ENCODE data around the gene AFDN. TPM values are rescaled to one million over a fixed set of nuclear protein-coding genes. Genes with fewer than 3 reads are reported as not detected.
A peak's percentile ranks its signal among the peaks of the same experiment; 100 is the strongest.

The AFDN gene
- total RNA-seq, 1 donor from 2014 or later, result 102 TPM

DNA sequence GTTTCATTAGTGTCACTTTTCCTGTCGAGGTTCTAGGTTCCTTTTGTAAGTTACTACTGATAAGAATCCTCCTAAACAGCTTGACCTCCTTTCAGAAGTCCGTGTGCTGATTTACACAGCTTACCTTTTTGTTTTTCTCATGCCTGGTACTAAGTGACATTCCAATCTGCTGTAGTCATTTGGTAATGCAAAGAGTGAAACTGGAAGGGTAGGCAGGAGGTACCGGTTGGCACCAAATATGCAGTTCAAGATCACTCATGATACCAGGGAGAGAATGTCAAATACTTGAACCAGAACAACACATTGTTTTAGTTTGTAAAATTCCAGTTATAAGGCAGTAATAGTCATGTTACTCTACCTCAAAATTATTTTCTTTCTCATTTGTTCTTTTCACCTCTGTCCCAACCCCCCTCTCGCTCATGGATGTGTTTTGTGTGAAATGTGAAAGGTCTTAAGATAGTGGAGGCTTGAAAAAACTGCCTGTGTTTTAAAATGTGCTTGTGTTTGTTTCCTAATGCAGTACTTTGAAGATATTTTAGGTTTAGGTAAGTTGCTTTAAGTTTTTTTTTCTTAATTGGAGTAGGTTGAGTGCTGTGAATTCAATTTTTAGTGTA is 23.2 kb downstream of the AFDN start:
- Mint-ChIP-seq H3K4me1 (ENCODE audit: low read depth, unreplicated experiment) (peaks cover 46% of the 10 kb centered on the region), H3K27me3 (ENCODE audit: low read depth, unreplicated experiment) (no peaks in the 10 kb centered on the region), H3K27ac (ENCODE audit: unreplicated experiment) (peak overlapping the region; percentile 77), H3K36me3 (ENCODE audit: low read depth, unreplicated experiment) (no peaks in the 10 kb centered on the region), H3K9me3 (ENCODE audit: unreplicated experiment) (no peaks in the 10 kb centered on the region), H3K4me3 (ENCODE audit: unreplicated experiment) (peak overlapping the region; percentile 36)
- peaks cover 73% of the 10 kb centered on the region for H3K79me2 ChIP-seq (ENCODE audit: insufficient read depth, low read length)
- DNase-seq (ENCODE audit: low read depth) (peak; percentile 24), FAIRE-seq (peak; percentile 81)
- peaks cover 16% of the 10 kb centered on the region for H4K20me1 ChIP-seq (ENCODE audit: insufficient read depth, low read length)
- H3K4me1 ChIP-seq (ENCODE audit: insufficient read depth, low read length), result peaks cover 7% of the 10 kb centered on the region
- H3K4me3 ChIP-seq (ENCODE audit: insufficient read depth, low read depth, low read length), result no peak overlapping the region
- TF ChIP-seq EZH2 (IDR thresholded peaks at IDR 0.05; ENCODE audit: insufficient read depth, low read length), result no peak
- TF ChIP-seq, protein P1, sequence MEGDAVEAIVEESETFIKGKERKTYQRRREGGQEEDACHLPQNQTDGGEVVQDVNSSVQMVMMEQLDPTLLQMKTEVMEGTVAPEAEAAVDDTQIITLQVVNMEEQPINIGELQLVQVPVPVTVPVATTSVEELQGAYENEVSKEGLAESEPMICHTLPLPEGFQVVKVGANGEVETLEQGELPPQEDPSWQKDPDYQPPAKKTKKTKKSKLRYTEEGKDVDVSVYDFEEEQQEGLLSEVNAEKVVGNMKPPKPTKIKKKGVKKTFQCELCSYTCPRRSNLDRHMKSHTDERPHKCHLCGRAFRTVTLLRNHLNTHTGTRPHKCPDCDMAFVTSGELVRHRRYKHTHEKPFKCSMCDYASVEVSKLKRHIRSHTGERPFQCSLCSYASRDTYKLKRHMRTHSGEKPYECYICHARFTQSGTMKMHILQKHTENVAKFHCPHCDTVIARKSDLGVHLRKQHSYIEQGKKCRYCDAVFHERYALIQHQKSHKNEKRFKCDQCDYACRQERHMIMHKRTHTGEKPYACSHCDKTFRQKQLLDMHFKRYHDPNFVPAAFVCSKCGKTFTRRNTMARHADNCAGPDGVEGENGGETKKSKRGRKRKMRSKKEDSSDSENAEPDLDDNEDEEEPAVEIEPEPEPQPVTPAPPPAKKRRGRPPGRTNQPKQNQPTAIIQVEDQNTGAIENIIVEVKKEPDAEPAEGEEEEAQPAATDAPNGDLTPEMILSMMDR (IDR thresholded peaks at IDR 0.05; ENCODE audit: insufficient read depth, low read depth, low read length), result no peak
- H3K27ac ChIP-seq (ENCODE audit: low read depth, low read length), result no peak overlapping the region
- H3K36me3 ChIP-seq (ENCODE audit: insufficient read depth, low read length), result no peaks in the 10 kb centered on the region
- H2AFZ ChIP-seq (ENCODE audit: low read depth, low read length), result no peak overlapping the region
- no peaks in the 10 kb centered on the region for H3K27me3 ChIP-seq (ENCODE audit: insufficient read depth, low read length)
- H3K9ac ChIP-seq (ENCODE audit: low read length), result no peak overlapping the region
- peak overlapping the region; percentile 49 for H3K4me2 ChIP-seq (ENCODE audit: low read length)
- no peaks in the 10 kb centered on the region for H3K9me3 ChIP-seq (ENCODE audit: insufficient read depth, low read depth, low read length)

DNA sequence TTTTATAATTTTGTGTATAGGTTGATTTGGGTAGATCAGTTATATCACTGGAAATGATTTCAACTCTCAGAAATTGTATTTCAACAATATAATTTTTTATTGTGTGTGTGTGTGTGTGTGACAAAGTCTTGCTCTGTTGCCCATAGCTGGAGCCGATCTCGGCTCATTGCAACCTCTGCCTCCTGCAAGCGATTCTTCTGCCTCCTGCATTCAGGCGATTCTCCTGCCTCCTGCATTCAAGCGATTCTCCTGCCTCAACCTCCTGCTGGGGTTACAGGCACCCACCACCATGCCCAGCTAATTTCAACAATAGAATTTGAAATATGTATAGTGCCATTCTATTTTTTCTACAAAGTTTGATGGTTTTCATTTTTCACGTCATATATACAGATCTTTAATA is 24.1 kb downstream of the AFDN start:
- Mint-ChIP-seq H3K4me3 (ENCODE audit: unreplicated experiment) (peak overlapping the region; percentile 68), H3K4me1 (ENCODE audit: low read depth, unreplicated experiment) (peaks cover 51% of the 10 kb centered on the region), H3K9me3 (ENCODE audit: unreplicated experiment) (no peaks in the 10 kb centered on the region), H3K27me3 (ENCODE audit: low read depth, unreplicated experiment) (no peaks in the 10 kb centered on the region), H3K27ac (ENCODE audit: unreplicated experiment) (peak overlapping the region; percentile 85), H3K36me3 (ENCODE audit: low read depth, unreplicated experiment) (no peaks in the 10 kb centered on the region)
- TF ChIP-seq, protein P1 (IDR thresholded peaks at IDR 0.05; ENCODE audit: insufficient read depth, low read depth, low read length), result no peak
- TF ChIP-seq EZH2 (IDR thresholded peaks at IDR 0.05; ENCODE audit: insufficient read depth, low read length), result no peak
- no peak for DNase-seq (ENCODE audit: low read depth)
- Histone ChIP-seq H3K27ac (ENCODE audit: low read depth, low read length) (no peak overlapping the region), H3K4me3 (ENCODE audit: insufficient read depth, low read depth, low read length) (no peak overlapping the region), H3K9me3 (ENCODE audit: insufficient read depth, low read depth, low read length) (no peaks in the 10 kb centered on the region), H3K27me3 (ENCODE audit: insufficient read depth, low read length) (no peaks in the 10 kb centered on the region), H2AFZ (ENCODE audit: low read depth, low read length) (no peak overlapping the region), H3K4me2 (ENCODE audit: low read length) (no peak overlapping the region), H4K20me1 (ENCODE audit: insufficient read depth, low read length) (peaks cover 15% of the 10 kb centered on the region), H3K79me2 (ENCODE audit: insufficient read depth, low read length) (peaks cover 73% of the 10 kb centered on the region), H3K9ac (ENCODE audit: low read length) (no peak overlapping the region), H3K4me1 (ENCODE audit: insufficient read depth, low read length) (peaks cover 13% of the 10 kb centered on the region), H3K36me3 (ENCODE audit: insufficient read depth, low read length) (no peaks in the 10 kb centered on the region)
- FAIRE-seq, result no peak

DNA sequence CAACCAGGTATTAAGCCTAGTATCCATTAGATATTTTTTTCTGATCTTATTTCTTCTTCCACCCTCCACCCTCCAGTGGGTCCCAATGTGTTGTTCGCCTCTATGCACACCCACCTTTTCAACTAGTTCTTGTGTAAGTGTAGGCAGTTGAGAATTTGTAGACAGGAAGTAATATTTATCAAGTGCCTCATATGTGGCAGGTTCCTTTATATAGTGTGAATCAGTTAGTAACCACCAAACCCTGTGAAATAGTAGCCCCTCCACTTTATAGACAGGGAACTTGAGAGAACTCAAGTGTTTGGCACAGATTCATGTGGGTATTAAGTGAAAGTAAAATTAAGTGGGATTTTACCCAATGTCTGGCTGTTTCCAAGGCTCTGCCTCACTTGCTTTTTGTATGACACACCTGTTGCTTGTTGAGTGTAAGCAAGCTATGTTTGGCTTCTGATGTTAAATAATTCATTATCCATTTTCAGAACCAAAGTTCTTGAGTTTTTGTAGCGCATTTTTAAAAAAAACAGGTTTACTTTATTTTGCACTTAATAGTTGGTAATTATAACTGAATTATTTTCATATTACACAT is 24.8 kb downstream of the AFDN start:
- no peaks in the 10 kb centered on the region for H3K27me3 Mint-ChIP-seq (ENCODE audit: low read depth, unreplicated experiment)
- H3K9me3 Mint-ChIP-seq (ENCODE audit: unreplicated experiment), result no peaks in the 10 kb centered on the region
- Histone ChIP-seq H3K27ac (ENCODE audit: low read depth, low read length) (no peak overlapping the region), H3K79me2 (ENCODE audit: insufficient read depth, low read length) (peaks cover 72% of the 10 kb centered on the region), H3K4me1 (ENCODE audit: insufficient read depth, low read length) (peaks cover 19% of the 10 kb centered on the region), H3K4me3 (ENCODE audit: insufficient read depth, low read depth, low read length) (no peak overlapping the region), H3K4me2 (ENCODE audit: low read length) (no peak overlapping the region), H2AFZ (ENCODE audit: low read depth, low read length) (no peak overlapping the region), H3K9ac (ENCODE audit: low read length) (no peak overlapping the region), H3K27me3 (ENCODE audit: insufficient read depth, low read length) (no peaks in the 10 kb centered on the region), H4K20me1 (ENCODE audit: insufficient read depth, low read length) (peaks cover 12% of the 10 kb centered on the region), H3K36me3 (ENCODE audit: insufficient read depth, low read length) (no peaks in the 10 kb centered on the region), H3K9me3 (ENCODE audit: insufficient read depth, low read depth, low read length) (no peaks in the 10 kb centered on the region)
- peak; percentile 30 for DNase-seq (ENCODE audit: low read depth)
- FAIRE-seq, result no peak
- peak overlapping the region; percentile 85 for H3K27ac Mint-ChIP-seq (ENCODE audit: unreplicated experiment)
- no peak overlapping the region for H3K4me3 Mint-ChIP-seq (ENCODE audit: unreplicated experiment)
- no peaks in the 10 kb centered on the region for H3K36me3 Mint-ChIP-seq (ENCODE audit: low read depth, unreplicated experiment)
- TF ChIP-seq EZH2 (IDR thresholded peaks at IDR 0.05; ENCODE audit: insufficient read depth, low read length), result no peak
- TF ChIP-seq, protein P1 (IDR thresholded peaks at IDR 0.05; ENCODE audit: insufficient read depth, low read depth, low read length), result no peak
- H3K4me1 Mint-ChIP-seq (ENCODE audit: low read depth, unreplicated experiment), result peaks cover 58% of the 10 kb centered on the region

Measured in astrocyte (in vitro differentiated cells and primary cell).